ENCODE measurements around the gene BIRC5.

BIRC5 gene

GRCh38 chr17:78184351-78184750, 29.7 kb upstream of the BIRC5 start:
- no peak for DNase-seq

DNA sequence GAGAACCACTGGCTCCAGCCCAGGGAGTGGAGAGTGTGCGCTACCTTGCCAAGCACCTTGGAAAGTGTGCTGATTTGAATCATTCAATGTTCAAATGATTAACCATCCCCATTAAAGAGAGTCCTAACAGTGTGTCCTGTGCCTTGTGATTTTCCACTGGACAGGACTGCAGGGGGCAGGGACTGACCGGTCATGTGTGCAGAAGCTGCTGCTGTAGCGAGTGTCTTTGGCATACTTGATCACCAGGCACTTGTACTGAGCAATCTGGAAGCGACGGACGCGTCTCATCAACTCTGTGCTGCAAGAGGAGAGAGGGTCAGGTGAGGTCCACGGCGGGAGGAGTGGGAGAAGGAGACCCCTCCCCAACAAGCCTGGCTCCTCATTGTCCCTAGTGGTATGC, 29.2 kb upstream of the BIRC5 start:
- DNase-seq, result no peak

DNA sequence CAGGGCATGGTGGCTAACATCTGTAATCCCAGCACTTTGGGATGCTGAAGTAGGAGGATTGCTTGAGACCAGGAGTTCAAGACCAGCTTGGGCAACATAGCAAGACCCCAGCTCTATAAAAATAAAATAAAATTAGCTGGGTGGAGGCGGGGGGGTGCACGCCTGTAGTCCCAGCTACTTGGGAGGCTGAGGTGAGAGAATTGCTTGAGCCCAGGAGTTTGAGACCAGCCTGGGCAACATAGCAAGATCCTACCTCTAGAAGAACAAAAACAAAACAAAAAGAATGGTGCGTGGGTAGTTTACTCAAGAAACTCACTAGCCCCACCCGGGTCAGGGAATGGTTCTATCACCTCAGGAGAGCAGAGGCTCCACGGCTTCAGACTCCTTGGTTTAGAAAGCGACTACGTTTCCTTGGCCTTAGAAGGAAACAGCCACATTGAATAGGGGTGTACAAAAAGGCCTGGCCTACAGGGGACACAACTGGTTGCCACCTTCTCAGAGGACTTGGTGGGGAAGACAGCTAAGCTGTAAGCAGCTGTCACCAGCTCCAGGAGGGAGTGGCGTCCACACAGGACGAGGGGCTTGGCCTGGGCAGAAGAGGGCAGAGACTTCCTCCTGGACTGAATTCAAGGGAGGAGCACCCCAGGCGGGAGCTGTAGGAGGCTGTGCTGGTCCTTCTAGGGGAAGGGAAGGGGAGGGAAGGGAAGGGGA, 27.9 kb upstream of the BIRC5 start:
- peak; percentile 85 for DNase-seq

GRCh38 chr17:78186692-78187595, 27.1 kb upstream of the BIRC5 start, which contains the start of the genes AFMID and TK1:
AFMID (plus strand) TSS chr17:78187362; CDS start chr17:78187371, 9 bp downstream.
TK1 (minus strand) TSS chr17:78187052; CDS start chr17:78186994, 58 bp downstream.
- DNase-seq, result peak; percentile 99

- DNase-seq, result no peak
These were observed 17.3 kb upstream of the BIRC5 start for GRCh38 chr17:78196716-78197115.

- no peak for DNase-seq
These were observed 16.8 kb upstream of the BIRC5 start for GRCh38 chr17:78197147-78197832.

- no peak for DNase-seq
These were observed 13.6 kb upstream of the BIRC5 start for GRCh38 chr17:78200451-78200850.

GRCh38 chr17:78202666-78203065, 11.4 kb upstream of the BIRC5 start:
- DNase-seq, result no peak

- peak; percentile 26 for DNase-seq
These were observed 9.5 kb upstream of the BIRC5 start for GRCh38 chr17:78204387-78205123.

DNA sequence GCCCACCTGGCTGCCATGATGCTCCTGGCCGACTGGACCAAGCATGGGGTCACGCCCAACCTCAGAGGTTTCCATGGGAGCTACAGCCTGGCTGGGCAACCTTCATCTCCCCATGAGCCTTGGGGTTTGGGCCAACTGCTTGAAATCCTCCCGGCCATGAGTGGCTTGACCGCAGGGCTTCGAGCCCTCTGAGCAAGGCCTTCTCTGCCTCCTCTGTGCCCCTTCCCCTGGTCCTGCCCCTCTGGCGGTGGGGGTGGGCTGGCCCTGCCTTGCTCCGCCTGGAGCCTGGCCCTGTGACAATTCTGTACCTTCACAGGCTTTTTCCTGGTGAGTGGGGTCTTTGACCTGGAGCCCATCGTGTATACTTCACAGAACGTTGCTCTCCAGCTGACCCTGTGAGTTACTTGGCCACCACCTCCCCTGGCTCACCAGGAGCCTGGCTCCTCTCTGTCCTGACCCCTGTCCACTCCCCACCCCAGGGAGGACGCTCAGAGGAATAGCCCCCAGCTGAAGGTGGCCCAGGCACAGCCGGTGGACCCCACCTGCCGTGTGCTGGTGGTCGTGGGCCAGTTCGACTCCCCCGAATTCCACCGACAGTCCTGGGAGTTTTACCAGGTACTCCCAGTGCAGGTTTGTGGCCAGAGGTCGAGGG, 8.8 kb upstream of the BIRC5 start:
- no peak for DNase-seq

DNA sequence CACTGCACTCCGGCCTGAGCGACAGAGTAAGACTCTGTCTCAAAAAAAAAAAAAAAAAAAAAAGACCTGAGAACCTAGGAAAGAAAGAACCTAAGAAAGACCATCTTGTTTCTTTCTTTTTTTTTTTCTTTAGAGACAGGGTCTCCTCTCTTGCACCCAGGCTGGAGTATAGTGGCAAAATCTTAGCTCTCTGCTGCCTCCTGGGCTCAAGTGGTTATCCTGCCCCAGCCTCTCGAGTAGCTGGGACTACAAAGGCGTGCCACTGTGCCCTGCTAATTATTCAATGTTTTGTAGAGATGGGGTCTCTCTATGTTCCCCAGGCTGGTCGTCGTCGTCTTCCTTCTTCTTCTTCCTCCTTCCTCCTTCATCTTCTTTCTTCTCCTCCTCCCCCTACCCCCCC, 7.8 kb upstream of the BIRC5 start:
- no peak for DNase-seq

DNA sequence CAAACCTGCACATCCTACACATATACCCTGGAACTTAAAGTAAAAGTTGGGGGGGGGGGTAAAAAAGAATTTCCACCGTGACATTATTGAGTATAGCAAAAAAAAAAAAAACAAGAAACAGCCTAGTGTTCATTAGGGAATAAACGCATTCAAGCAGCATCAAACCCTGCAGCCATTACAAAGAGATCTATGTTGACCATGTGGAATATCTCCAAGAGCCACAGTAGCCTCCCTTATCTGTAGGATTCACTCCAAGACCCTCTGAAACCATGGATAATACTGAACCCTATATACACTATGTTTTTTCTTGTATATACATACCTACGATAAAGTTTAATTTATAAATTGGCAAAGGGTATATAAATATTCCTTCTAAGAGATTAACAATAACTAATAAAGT, 5.6 kb upstream of the BIRC5 start:
- DNase-seq, result no peak

- DNase-seq, result peak; percentile 27
These were observed 3.9 kb upstream of the BIRC5 start for GRCh38 chr17:78210111-78210510.

DNA sequence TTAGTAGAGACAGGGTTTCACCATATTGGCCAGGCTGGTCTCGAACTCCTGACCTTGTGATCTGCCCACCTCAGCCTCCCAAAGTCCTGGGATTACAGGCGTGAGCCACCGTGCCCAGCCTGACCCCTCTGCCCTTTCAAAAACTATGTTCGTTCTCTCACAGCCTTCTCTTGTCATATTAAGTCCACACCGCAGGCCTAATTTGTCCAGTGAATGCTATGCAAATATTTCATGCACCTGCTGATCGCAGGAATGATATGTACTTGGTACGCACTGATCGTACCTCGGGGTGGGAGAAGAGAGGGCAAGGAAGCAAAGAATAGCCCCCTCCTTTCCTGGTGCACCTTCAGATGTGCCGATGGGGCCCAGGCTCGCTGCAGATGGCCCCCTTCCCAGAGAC, 3.0 kb upstream of the BIRC5 start:
- peak; percentile 46 for DNase-seq

- no peak for DNase-seq
These were observed 631 bp downstream of the BIRC5 start for GRCh38 chr17:78214706-78215061.

- DNase-seq, result no peak
These were observed 5.5 kb downstream of the BIRC5 start for GRCh38 chr17:78219396-78220150.

- no peak for DNase-seq
These were observed 9.0 kb downstream of the BIRC5 start for GRCh38 chr17:78223061-78223460.

DNA sequence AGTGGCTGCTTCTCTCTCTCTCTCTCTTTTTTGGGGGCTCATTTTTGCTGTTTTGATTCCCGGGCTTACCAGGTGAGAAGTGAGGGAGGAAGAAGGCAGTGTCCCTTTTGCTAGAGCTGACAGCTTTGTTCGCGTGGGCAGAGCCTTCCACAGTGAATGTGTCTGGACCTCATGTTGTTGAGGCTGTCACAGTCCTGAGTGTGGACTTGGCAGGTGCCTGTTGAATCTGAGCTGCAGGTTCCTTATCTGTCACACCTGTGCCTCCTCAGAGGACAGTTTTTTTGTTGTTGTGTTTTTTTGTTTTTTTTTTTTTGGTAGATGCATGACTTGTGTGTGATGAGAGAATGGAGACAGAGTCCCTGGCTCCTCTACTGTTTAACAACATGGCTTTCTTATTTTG, 9.7 kb downstream of the BIRC5 start:
- no peak for DNase-seq

DNA sequence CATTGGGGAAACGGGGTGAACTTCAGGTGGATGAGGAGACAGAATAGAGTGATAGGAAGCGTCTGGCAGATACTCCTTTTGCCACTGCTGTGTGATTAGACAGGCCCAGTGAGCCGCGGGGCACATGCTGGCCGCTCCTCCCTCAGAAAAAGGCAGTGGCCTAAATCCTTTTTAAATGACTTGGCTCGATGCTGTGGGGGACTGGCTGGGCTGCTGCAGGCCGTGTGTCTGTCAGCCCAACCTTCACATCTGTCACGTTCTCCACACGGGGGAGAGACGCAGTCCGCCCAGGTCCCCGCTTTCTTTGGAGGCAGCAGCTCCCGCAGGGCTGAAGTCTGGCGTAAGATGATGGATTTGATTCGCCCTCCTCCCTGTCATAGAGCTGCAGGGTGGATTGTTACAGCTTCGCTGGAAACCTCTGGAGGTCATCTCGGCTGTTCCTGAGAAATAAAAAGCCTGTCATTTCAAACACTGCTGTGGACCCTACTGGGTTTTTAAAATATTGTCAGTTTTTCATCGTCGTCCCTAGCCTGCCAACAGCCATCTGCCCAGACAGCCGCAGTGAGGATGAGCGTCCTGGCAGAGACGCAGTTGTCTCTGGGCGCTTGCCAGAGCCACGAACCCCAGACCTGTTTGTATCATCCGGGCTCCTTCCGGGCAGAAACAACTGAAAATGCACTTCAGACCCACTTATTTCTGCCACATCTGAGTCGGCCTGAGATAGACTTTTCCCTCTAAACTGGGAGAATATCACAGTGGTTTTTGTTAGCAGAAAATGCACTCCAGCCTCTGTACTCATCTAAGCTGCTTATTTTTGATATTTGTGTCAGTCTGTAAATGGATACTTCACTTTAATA, 10.4 kb downstream of the BIRC5 start:
- no peak for DNase-seq

DNA sequence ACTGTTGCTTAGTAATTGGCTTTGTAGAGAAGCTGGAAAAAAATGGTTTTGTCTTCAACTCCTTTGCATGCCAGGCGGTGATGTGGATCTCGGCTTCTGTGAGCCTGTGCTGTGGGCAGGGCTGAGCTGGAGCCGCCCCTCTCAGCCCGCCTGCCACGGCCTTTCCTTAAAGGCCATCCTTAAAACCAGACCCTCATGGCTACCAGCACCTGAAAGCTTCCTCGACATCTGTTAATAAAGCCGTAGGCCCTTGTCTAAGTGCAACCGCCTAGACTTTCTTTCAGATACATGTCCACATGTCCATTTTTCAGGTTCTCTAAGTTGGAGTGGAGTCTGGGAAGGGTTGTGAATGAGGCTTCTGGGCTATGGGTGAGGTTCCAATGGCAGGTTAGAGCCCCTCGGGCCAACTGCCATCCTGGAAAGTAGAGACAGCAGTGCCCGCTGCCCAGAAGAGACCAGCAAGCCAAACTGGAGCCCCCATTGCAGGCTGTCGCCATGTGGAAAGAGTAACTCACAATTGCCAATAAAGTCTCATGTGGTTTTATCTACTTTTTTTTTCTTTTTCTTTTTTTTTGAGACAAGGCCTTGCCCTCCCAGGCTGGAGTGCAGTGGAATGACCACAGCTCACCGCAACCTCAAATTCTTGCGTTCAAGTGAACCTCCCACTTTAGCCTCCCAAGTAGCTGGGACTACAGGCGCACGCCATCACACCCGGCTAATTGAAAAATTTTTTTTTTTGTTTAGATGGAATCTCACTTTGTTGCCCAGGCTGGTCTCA, 11.2 kb downstream of the BIRC5 start:
- no peak for DNase-seq

Measured in DMS53 (cell line).